ENCODE results near the gene LHFPL3.

DNA sequence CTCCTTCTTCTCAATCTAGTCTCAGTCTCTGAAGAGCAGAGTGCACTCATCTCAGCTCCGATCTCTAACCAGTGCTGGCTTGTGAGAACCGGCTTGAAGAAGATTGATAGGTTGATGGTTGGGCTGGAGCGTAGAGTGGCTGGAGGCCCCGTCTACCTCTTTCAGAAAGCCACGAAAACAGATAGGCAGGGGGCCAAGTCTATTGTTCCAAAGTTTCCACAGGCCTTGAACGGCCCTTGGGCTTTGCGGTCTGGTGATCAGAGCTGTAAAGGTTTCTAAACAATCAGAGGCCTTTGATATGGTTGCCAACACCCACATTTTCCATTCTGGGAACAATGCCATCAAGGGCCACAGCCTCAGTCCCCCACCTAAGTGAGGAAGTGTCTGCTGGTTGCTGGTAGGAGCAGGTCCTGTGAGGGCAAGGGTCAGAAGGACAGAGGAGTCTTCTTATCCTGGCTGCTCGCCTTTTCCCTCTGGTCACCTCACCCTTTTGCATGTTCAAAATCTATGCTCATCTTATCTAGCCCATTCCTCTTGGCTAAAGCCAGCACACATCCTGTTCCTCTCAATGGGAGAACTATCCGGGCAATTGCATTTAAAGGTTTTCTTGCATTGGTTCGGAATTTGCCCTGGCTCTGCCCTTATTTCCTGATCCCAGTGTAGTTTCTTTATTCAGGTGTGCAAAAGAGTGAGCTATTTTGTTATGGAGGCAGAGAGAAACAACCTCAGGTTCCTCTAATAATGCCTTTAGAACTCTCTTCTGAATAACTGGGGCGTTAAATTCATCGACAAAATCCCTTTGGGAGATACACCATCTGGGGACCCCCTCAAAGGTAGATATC lies 615.3 kb downstream of the LHFPL3 start:
- TF ChIP-seq VEZF1 (CRISPR knock-in tag; IDR thresholded peaks at IDR 0.05): peak; percentile 75
- peak; percentile 45 for TF ChIP-seq EP300 (IDR thresholded peaks at IDR 0.05; ENCODE audit: low read length)
- peak; percentile 98 for TF ChIP-seq NFIC (IDR thresholded peaks at IDR 0.05)
- TF ChIP-seq MYC (IDR thresholded peaks at IDR 0.05; ENCODE audit: low read depth, low read length): peak; percentile 58; the same call in 1 of the 2 replicates
- no peak for TF ChIP-seq MYC (CRISPR knock-in tag; IDR thresholded peaks at IDR 0.05; ENCODE audit: borderline replicate concordance, low read depth)
- no peak for TF ChIP-seq POLR2A (conservative IDR thresholded peaks at IDR 0.05)
- TF ChIP-seq, protein P1, sequence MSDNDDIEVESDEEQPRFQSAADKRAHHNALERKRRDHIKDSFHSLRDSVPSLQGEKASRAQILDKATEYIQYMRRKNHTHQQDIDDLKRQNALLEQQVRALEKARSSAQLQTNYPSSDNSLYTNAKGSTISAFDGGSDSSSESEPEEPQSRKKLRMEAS (CRISPR knock-in tag; IDR thresholded peaks at IDR 0.05): no peak
- TF ChIP-seq MEIS2 (IDR thresholded peaks at IDR 0.05; ENCODE audit: partially characterized antibody): peak; percentile 99
- TF ChIP-seq ATF1 (CRISPR knock-in tag; IDR thresholded peaks at IDR 0.05): no peak
- peak; percentile 78 for TF ChIP-seq ATF1 (tag; IDR thresholded peaks at IDR 0.05)

All from K562 (cell line).